HUES64 (cell line): ENCODE data around the gene SRA1.

Source experiments
- H3K27ac ChIP-seq: 2 replicates; pipeline ENCODE4 v1.7.0; 2013; ENCODE audit warnings: low read depth, low read length, inconsistent platforms
- H3K27me3 ChIP-seq: 2 replicates; pipeline ENCODE4 v1.6.1; 2013; ENCODE audit warnings: mild to moderate bottlenecking, low read length; ENCODE audit not compliant: insufficient read depth
- H3K36me3 ChIP-seq: 2 replicates; pipeline ENCODE4 v1.6.1; 2013; ENCODE audit warnings: mild to moderate bottlenecking, low read length; ENCODE audit not compliant: insufficient read depth
- H3K4me1 ChIP-seq: 2 replicates; pipeline ENCODE4 v1.6.1; 2013; ENCODE audit warnings: mild to moderate bottlenecking, low read length, moderate library complexity; ENCODE audit not compliant: insufficient read depth
- H3K4me3 ChIP-seq: 2 replicates; pipeline ENCODE4 v1.5.1; 2013; ENCODE audit warnings: mild to moderate bottlenecking, low read length, moderate library complexity
- H3K9ac ChIP-seq: 2 replicates; pipeline ENCODE4 v1.6.1; 2013; ENCODE audit warnings: mild to moderate bottlenecking, low read depth, low read length
- H3K9me3 ChIP-seq: 2 replicates; pipeline ENCODE4 v1.6.1; 2013; ENCODE audit warnings: low read depth, low read length; ENCODE audit not compliant: insufficient read depth
- WGBS: fragments of 150-250, 120-280 bp; methylation state at CpG from one replicate; pipeline ENCODE4 v1.1.7; 2013; ENCODE audit warnings: missing lambda C conversion rate; 5-methylcytosine and 5-hydroxymethylcytosine counted together

SRA1 gene

DNA sequence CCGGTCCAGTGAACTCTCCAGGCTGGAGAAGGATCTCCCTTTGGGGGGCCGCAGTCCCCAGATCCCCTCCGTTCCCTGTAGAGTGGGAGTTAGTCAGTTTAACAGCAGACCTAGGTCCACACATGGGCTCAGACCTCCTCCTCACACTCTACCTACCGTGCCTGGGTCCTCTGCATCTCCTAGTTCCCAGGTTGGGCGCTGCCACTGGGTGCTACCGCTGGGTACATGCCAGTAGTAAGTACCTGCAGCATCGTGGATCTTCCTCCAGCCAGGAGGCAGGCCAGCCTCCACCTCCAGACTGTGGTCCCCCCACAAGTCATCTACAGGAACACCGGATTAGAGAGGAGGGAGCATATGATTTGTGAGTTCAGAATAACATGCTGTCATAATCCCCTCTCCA, 6.3 kb upstream of the SRA1 start:
- H3K27ac ChIP-seq, result no peak overlapping the region
- peak overlapping the region; percentile 93 for H3K4me3 ChIP-seq
- 88% methylated on average over 7 of the region's 8 CpGs for WGBS

DNA sequence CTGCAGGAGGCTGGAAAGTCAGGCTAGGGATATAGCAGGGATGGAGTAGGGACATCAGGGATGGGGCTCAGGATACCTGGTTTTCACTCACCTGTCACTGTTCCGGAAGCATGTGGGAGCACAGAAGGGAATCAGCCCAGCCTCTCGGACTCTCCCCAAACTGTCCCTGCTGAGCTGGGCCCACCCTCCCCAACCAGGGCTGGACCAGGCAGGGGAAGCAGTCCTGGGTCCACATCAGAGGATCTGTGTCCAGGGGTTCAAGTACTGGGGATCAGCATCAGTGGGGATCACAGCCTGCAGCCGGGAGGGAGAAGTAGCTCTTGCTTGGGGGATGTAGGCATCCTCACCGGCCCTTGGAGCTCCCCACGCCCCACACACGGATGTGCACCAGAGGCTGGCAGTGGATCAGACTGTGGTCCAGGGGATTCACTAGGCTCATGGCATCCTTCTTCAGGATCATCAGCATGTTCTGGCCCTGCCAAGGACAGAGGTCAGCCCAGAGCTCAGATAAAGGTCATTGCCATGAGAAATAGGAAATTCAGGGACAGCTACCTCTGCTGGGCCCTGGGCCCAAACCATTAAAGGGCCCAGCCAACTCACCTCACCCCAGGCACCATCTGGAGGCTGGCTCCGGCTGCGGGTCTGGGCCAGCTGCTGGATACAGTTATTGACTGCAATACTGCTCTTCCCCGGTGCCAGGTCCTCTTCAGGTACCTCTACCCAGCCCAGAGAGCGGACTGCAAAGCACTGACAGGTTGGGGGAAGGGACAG, 4.7 kb upstream of the SRA1 start:
- Histone ChIP-seq H3K27ac (no peak overlapping the region), H3K4me1 (peaks cover 8% of the 10 kb centered on the region; the same call in 1 of the 2 replicates), H3K27me3 (no peaks in the 10 kb centered on the region), H3K36me3 (peaks cover 13% of the 10 kb centered on the region), H3K9me3 (no peaks in the 10 kb centered on the region), H3K9ac (no peak overlapping the region), H3K4me3 (no peak overlapping the region)
- WGBS, result 93% methylated on average over 10 of the region's 10 CpGs

More for the DNA sequence above, 6.3 kb upstream of the SRA1 start:
- Histone ChIP-seq H3K27me3 (no peaks in the 10 kb centered on the region), H3K4me1 (peaks cover 5% of the 10 kb centered on the region; the same call in 1 of the 2 replicates), H3K9ac (peak overlapping the region; percentile 69), H3K36me3 (peaks cover 24% of the 10 kb centered on the region), H3K9me3 (no peaks in the 10 kb centered on the region)

DNA sequence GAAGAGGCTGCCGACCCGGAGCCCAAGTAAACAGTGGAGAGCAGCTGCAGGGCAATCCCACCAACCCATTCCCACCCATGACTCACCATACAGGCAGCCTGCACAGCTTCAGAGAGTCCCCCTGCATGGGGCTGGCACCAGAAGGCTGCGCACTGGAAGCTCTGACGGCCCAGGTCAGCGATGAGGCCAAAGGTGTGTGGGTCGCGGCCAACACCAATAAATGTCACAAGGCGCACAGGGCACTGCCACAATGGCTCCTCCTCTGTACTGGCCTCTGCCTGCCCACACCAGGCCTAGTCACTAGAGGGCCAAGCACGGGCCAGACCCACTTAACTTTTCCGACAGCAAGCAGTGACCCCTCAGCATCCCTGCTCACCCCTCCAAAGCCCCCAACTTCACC, 3.0 kb upstream of the SRA1 start:
- Histone ChIP-seq H3K27ac (no peak overlapping the region), H3K9me3 (no peaks in the 10 kb centered on the region), H3K4me3 (no peak overlapping the region), H3K4me1 (peaks cover 9% of the 10 kb centered on the region; the same call in 1 of the 2 replicates), H3K9ac (no peak overlapping the region), H3K27me3 (no peaks in the 10 kb centered on the region), H3K36me3 (no peaks in the 10 kb centered on the region; the same call in 1 of the 2 replicates)
- 92% methylated on average over 10 of the region's 10 CpGs for WGBS

DNA sequence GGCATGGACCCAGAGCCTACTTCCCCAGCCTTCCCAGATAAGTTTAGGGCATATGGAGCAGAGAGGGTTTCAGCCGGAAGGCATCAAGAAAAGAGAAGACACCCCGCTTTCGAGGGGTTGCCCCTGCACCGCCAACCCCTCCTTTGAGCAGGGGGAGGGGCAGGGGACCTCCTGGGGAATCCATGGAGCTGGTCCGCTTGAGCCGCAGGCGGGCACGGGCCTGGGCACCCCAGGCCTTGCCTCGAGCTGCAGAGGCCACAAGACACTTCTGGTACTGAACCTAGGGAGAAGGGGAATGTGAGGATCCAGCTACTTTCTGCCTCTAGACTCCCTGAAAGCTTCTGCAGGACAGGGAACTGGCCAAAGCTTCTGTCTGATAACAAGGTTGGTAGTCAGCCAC, 1.3 kb upstream of the SRA1 start:
- Histone ChIP-seq H3K9ac (no peak overlapping the region), H3K27ac (no peak overlapping the region), H3K4me1 (peaks cover 9% of the 10 kb centered on the region; the same call in 1 of the 2 replicates), H3K27me3 (no peaks in the 10 kb centered on the region), H3K4me3 (no peak overlapping the region), H3K9me3 (no peaks in the 10 kb centered on the region), H3K36me3 (peaks cover 12% of the 10 kb centered on the region)
- WGBS, result 97% methylated on average over 9 of the region's 9 CpGs

GRCh38 chr5:140557965-140558364, 692 bp upstream of the SRA1 start:
- H3K27ac ChIP-seq, result peak overlapping the region; percentile 77
- H3K9me3 ChIP-seq, result no peaks in the 10 kb centered on the region
- peak overlapping the region; percentile 91; the same call in 1 of the 2 replicates for H3K9ac ChIP-seq
- H3K4me1 ChIP-seq, result peaks cover 9% of the 10 kb centered on the region; the same call in 1 of the 2 replicates
- WGBS, result 87% methylated on average over 3 of the region's 3 CpGs
- peaks cover 17% of the 10 kb centered on the region for H3K36me3 ChIP-seq
- no peaks in the 10 kb centered on the region for H3K27me3 ChIP-seq
- H3K4me3 ChIP-seq, result peak overlapping the region; percentile 89

GRCh38 chr5:140556438-140556837, 835 bp downstream of the SRA1 start:
- Histone ChIP-seq H3K27ac (no peak overlapping the region), H3K9ac (peak overlapping the region; percentile 91), H3K27me3 (no peaks in the 10 kb centered on the region), H3K4me1 (peaks cover 9% of the 10 kb centered on the region; the same call in 1 of the 2 replicates), H3K9me3 (no peaks in the 10 kb centered on the region), H3K36me3 (peaks cover 30% of the 10 kb centered on the region), H3K4me3 (peak overlapping the region; percentile 89)
- WGBS, result 12% methylated on average over 5 of the region's 6 CpGs

- H3K4me3 ChIP-seq, result peak overlapping the region; percentile 89
- no peaks in the 10 kb centered on the region for H3K27me3 ChIP-seq
- H3K36me3 ChIP-seq, result peaks cover 36% of the 10 kb centered on the region
- no peak overlapping the region for H3K27ac ChIP-seq
- no peaks in the 10 kb centered on the region for H3K9me3 ChIP-seq
- H3K9ac ChIP-seq, result peak overlapping the region; percentile 91; the same call in 1 of the 2 replicates
- WGBS, result 85% methylated on average over 1 of the region's 1 CpG
- H3K4me1 ChIP-seq, result peaks cover 9% of the 10 kb centered on the region; the same call in 1 of the 2 replicates
These were observed 1.4 kb downstream of the SRA1 start for GRCh38 chr5:140555747-140556312.

DNA sequence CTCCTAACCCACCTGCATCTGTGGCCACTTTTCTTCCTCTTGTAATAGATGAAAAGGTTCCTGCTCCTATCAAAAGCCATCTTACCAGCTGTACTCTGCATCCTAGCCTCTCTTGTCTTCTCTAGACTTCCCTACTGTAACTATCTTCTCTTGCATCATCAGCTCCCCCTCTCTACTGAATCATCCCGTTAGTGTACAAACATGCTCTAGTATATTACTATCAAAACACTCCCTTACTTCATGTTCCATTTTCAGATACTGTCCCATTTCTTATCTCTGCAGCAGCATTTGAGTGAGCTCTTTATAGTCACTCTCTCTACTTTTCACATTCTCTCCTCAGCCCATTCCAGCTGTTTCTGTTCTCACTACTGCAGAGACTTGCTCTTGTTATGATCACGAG, 2.8 kb downstream of the SRA1 start:
- H3K9ac ChIP-seq, result no peak overlapping the region
- no peaks in the 10 kb centered on the region for H3K27me3 ChIP-seq
- H3K36me3 ChIP-seq, result peaks cover 50% of the 10 kb centered on the region
- H3K27ac ChIP-seq, result no peak overlapping the region
- H3K4me1 ChIP-seq, result peaks cover 9% of the 10 kb centered on the region; the same call in 1 of the 2 replicates
- no peak overlapping the region for H3K4me3 ChIP-seq
- 95% methylated on average over 2 of the region's 2 CpGs for WGBS
- no peaks in the 10 kb centered on the region for H3K9me3 ChIP-seq

DNA sequence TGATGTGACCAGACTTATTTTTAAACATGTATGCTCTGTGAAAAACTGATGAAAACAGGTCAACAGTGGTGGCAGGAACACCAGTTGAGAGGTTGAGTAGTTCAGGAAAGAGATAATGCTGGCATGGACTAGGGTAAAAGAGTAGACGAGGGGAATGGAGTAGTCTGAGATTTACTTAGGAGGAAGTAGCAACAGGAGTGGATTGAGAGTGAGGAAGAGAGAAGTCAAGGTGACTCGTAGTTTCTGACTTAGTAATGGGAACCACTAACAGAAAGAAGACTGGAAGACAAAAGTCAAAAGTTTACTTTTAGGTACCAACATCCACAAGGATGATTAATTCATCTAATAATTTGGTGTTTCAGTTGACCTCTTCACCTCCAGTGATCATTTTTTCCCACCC, 3.6 kb downstream of the SRA1 start:
- no peak overlapping the region for H3K27ac ChIP-seq
- H3K9me3 ChIP-seq, result no peaks in the 10 kb centered on the region
- no peak overlapping the region for H3K9ac ChIP-seq
- H3K4me3 ChIP-seq, result no peak overlapping the region
- 95% methylated on average over 2 of the region's 2 CpGs for WGBS
- no peaks in the 10 kb centered on the region for H3K27me3 ChIP-seq
- peaks cover 12% of the 10 kb centered on the region for H3K4me1 ChIP-seq
- H3K36me3 ChIP-seq, result peaks cover 56% of the 10 kb centered on the region

- Histone ChIP-seq H3K4me3 (no peak overlapping the region), H3K9me3 (no peaks in the 10 kb centered on the region), H3K9ac (no peak overlapping the region), H3K4me1 (peaks cover 15% of the 10 kb centered on the region), H3K27me3 (no peaks in the 10 kb centered on the region), H3K36me3 (peaks cover 56% of the 10 kb centered on the region), H3K27ac (no peak overlapping the region)
- WGBS, result 94% methylated on average over 4 of the region's 4 CpGs
These were observed 5.4 kb downstream of the SRA1 start for GRCh38 chr5:140551872-140552271.
